Neuronal stem cell (in vitro differentiated cells): Measurements from ENCODE around the gene DMD.

Experiments
- DNase-seq: peaks from one replicate; pipeline ENCODE4 v3.0.0-alpha.2; 2013; ENCODE audit warnings: low spot score
- H2AFZ ChIP-seq: one replicate; pipeline ENCODE4 v1.6.1; 2013; ENCODE audit warnings: mild to moderate bottlenecking, low read length, inconsistent platforms
- H2AK5ac ChIP-seq: 2 replicates; pipeline ENCODE4 v1.6.1; 2013; ENCODE audit warnings: low read depth, mild to moderate bottlenecking, inconsistent platforms, low read length, moderate library complexity, mixed read lengths
- H2BK120ac ChIP-seq: 2 replicates; pipeline ENCODE4 v1.6.1; 2013; ENCODE audit warnings: low read depth, mild to moderate bottlenecking, inconsistent platforms, low read length, moderate library complexity, mixed read lengths
- H2BK12ac ChIP-seq: one replicate; pipeline ENCODE4 v1.6.1; 2013; ENCODE audit warnings: low read length, inconsistent platforms
- H2BK15ac ChIP-seq: 2 replicates; pipeline ENCODE4 v1.6.1; 2013; ENCODE audit warnings: mild to moderate bottlenecking, low read length, inconsistent platforms, mixed read lengths
- H2BK5ac ChIP-seq: one replicate; pipeline ENCODE4 v1.6.1; 2013; ENCODE audit warnings: inconsistent platforms, mild to moderate bottlenecking, low read length, moderate library complexity
- H3K14ac ChIP-seq: one replicate; pipeline ENCODE4 v1.6.1; 2013; ENCODE audit warnings: low read length, inconsistent platforms
- H3K18ac ChIP-seq: 2 replicates; pipeline ENCODE4 v1.6.1; 2013; ENCODE audit warnings: low read length, inconsistent platforms
- H3K23ac ChIP-seq: 2 replicates; pipeline ENCODE4 v1.6.1; 2013; ENCODE audit warnings: low read depth, mild to moderate bottlenecking, mixed read lengths, low read length, inconsistent platforms; ENCODE audit not compliant: poor library complexity
- H3K27ac ChIP-seq: replicated peaks from 3 replicates; pipeline ENCODE4 v1.5.1; 2013; ENCODE audit warnings: low read length, inconsistent platforms
- H3K27me3 ChIP-seq, 3 experiments: 2 replicates each; pipeline ENCODE4 v1.6.1; 2013; ENCODE audit warnings: low read length in 3 of 3, mild to moderate bottlenecking in 2 of 3, inconsistent platforms in 1 of 3, low read depth in 1 of 3, mixed read lengths in 1 of 3, moderate library complexity in 1 of 3; ENCODE audit not compliant: control insufficient read depth in 3 of 3, insufficient read depth in 3 of 3
- H3K36me3 ChIP-seq, 2 donors: replicated peaks in 1 of 2; 2 replicates each; pipeline ENCODE4 v1.6.1; 2013; ENCODE audit warnings: low read length in 2 of 2; ENCODE audit not compliant: control insufficient read depth in 2 of 2, insufficient read depth in 2 of 2
- H3K4ac ChIP-seq: 2 replicates; pipeline ENCODE4 v1.6.1; 2013; ENCODE audit warnings: inconsistent platforms, mild to moderate bottlenecking, low read length, moderate library complexity
- H3K4me1 ChIP-seq, 2 donors: 1 replicate in 1 of 2; 2 replicates in 1 of 2; pipeline ENCODE4 v1.6.1; 2013; ENCODE audit warnings: low read length in 2 of 2, low read depth in 1 of 2; ENCODE audit not compliant: control insufficient read depth in 2 of 2, insufficient read depth in 1 of 2
- H3K4me2 ChIP-seq: one replicate; pipeline ENCODE4 v1.6.1; 2013; ENCODE audit warnings: mild to moderate bottlenecking, low read length, inconsistent platforms; ENCODE audit not compliant: insufficient read depth, poor library complexity, severe bottlenecking
- H3K4me3 ChIP-seq, 2 donors: 2 replicates each; pipeline ENCODE4 v1.5.1; 2013; ENCODE audit warnings: low read length in 2 of 2, mild to moderate bottlenecking in 2 of 2, inconsistent platforms in 1 of 2, moderate library complexity in 1 of 2
- H3K79me1 ChIP-seq: one replicate; pipeline ENCODE4 v1.6.1; 2013; ENCODE audit warnings: low read depth, mild to moderate bottlenecking, inconsistent platforms, low read length, moderate library complexity
- H3K9ac ChIP-seq: one replicate; pipeline ENCODE4 v1.6.1; 2013; ENCODE audit warnings: mild to moderate bottlenecking, low read depth, low read length, inconsistent platforms; ENCODE audit not compliant: poor library complexity
- H3K9me3 ChIP-seq, 2 donors: replicated peaks in 1 of 2; 2 replicates each; pipeline versions ENCODE3 to v1.6.1; 2013; ENCODE audit warnings: low read length in 2 of 2, mild to moderate bottlenecking in 2 of 2, inconsistent platforms in 1 of 2, low read depth in 1 of 2, mixed read lengths in 1 of 2, moderate library complexity in 1 of 2; ENCODE audit not compliant: control insufficient read depth in 2 of 2, insufficient read depth in 1 of 2
- H4K8ac ChIP-seq: one replicate; pipeline ENCODE4 v1.6.1; 2013; ENCODE audit warnings: low read depth, mild to moderate bottlenecking, inconsistent platforms, low read length, moderate library complexity
- H4K91ac ChIP-seq: one replicate; pipeline ENCODE4 v1.6.1; 2013; ENCODE audit warnings: low read length, low read depth, mild to moderate bottlenecking, inconsistent platforms; ENCODE audit not compliant: poor library complexity
- WGBS, 2 donors: extraction: QIAGEN DNeasy Blood & Tissue Kit; methylation state at CpG; one replicate each; pipeline ENCODE4 v1.1.7; 2013; ENCODE audit warnings: missing lambda C conversion rate in 2 of 2, mixed read lengths in 1 of 2; ENCODE audit not compliant: insufficient read length in 2 of 2, insufficient replicate concordance in 1 of 2; ENCODE audit errors: extremely low coverage in 2 of 2; 5-methylcytosine and 5-hydroxymethylcytosine counted together

The DMD gene

GRCh38 chrX:32847921-32848320 lies 363.4 kb downstream of the DMD start:
- no peak overlapping the region for H3K18ac ChIP-seq
- H3K4me3 ChIP-seq, result no peak overlapping the region
- no peak overlapping the region for H2AK5ac ChIP-seq
- H3K9me3 ChIP-seq, result no peaks in the 10 kb centered on the region
- H3K36me3 ChIP-seq, result no peaks in the 10 kb centered on the region
- no peak for DNase-seq
- H3K4me1 ChIP-seq, result no peaks in the 10 kb centered on the region
- no peak overlapping the region for H4K91ac ChIP-seq
- H2AFZ ChIP-seq, result no peak overlapping the region
- H3K4ac ChIP-seq, result no peak overlapping the region
- H3K27ac ChIP-seq, result no peak overlapping the region
- H3K23ac ChIP-seq, result no peak overlapping the region
- no peak overlapping the region for H3K9ac ChIP-seq
- no peak overlapping the region for H3K14ac ChIP-seq
- no peak overlapping the region for H2BK120ac ChIP-seq
- no peak overlapping the region for H2BK5ac ChIP-seq
- H3K79me1 ChIP-seq, result no peaks in the 10 kb centered on the region
- no peak overlapping the region for H4K8ac ChIP-seq
- H3K27me3 ChIP-seq, result peaks cover 0 to 22% (median 0%) of the 10 kb centered on the region in 3 experiments
- H2BK15ac ChIP-seq, result no peak overlapping the region
- H3K4me2 ChIP-seq, result no peak overlapping the region
- no CpG with 5 or more reads among the region's 5 CpGs for WGBS, 2 donors
- no peak overlapping the region for H2BK12ac ChIP-seq

DNA sequence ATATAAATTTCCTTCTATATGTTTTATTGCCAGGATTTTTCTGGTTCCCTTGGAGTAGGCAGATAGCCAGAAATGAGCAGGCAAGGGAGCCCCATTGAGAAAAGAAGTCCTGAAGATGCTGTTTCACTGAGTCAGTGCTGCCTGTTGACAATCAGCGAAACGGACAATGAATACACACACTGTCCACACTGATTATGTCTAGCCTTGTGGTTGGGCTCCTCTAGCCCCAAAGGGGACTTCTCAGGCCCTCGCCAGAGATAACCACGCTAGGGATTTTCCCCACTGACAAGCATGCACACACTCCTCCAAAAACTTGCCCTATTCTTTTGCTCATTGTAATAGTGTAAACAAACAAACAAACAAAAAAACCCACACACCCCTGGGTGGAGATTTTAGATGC lies 369.3 kb downstream of the DMD start:
- H2AK5ac ChIP-seq, result no peak overlapping the region
- no peak overlapping the region for H2BK5ac ChIP-seq
- H3K4me2 ChIP-seq, result no peak overlapping the region
- no peaks in the 10 kb centered on the region for H3K4me1 ChIP-seq
- WGBS, 2 donors, result no CpG with 5 or more reads among the region's 4 CpGs
- no peak overlapping the region for H4K8ac ChIP-seq
- no peak for DNase-seq
- H2AFZ ChIP-seq, result no peak overlapping the region
- no peak overlapping the region for H3K4ac ChIP-seq
- no peak overlapping the region for H2BK12ac ChIP-seq
- no peaks in the 10 kb centered on the region for H3K79me1 ChIP-seq
- H3K27ac ChIP-seq, result no peak overlapping the region
- H3K9me3 ChIP-seq, result no peaks in the 10 kb centered on the region
- no peak overlapping the region for H3K9ac ChIP-seq
- peaks cover 0 to 7% (median 0%) of the 10 kb centered on the region in 3 experiments for H3K27me3 ChIP-seq
- no peak overlapping the region for H3K23ac ChIP-seq
- no peak overlapping the region for H3K18ac ChIP-seq
- no peak overlapping the region for H2BK120ac ChIP-seq
- no peak overlapping the region for H3K4me3 ChIP-seq
- H3K14ac ChIP-seq, result no peak overlapping the region
- H3K36me3 ChIP-seq, result no peaks in the 10 kb centered on the region
- no peak overlapping the region for H2BK15ac ChIP-seq
- H4K91ac ChIP-seq, result no peak overlapping the region

DNA sequence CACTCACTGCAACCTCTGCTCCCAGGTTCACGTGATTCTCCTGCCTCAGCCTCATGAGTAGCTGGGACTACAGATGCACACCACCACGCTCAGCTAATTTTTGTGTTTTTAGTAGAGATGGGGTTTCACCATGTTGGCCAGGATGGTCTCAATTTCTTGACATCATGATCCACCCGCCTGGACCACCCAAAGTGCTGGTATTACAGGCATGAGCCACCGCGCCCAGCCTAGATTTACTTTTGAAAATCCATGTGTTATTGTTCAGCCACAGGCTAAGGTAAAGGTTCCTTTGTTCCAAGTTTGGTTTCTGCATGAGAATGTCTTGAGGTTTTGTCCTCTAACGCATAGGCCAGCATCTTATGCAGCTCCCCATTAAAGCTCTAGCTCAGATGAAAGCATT lies 371.6 kb downstream of the DMD start:
- Histone ChIP-seq H2AK5ac (no peak overlapping the region), H3K4me2 (no peak overlapping the region), H2BK120ac (no peak overlapping the region), H3K14ac (no peak overlapping the region), H3K4me3 (no peak overlapping the region), H2BK15ac (no peak overlapping the region), H3K9ac (no peak overlapping the region), H3K9me3 (no peaks in the 10 kb centered on the region), H3K4me1 (no peaks in the 10 kb centered on the region), H3K27ac (no peak overlapping the region), H2AFZ (no peak overlapping the region), H3K23ac (no peak overlapping the region), H3K4ac (no peak overlapping the region), H2BK5ac (no peak overlapping the region), H2BK12ac (no peak overlapping the region), H4K8ac (no peak overlapping the region), H3K36me3 (no peaks in the 10 kb centered on the region), H4K91ac (no peak overlapping the region), H3K79me1 (no peaks in the 10 kb centered on the region), H3K18ac (no peak overlapping the region), H3K27me3 (peaks cover 0 to under 1% (median 0%) of the 10 kb centered on the region in 3 experiments)
- DNase-seq, result no peak
- WGBS, 2 donors, result no CpG with 5 or more reads among the region's 6 CpGs

GRCh38 chrX:32825009-32825408 lies 386.3 kb downstream of the DMD start:
- H3K4me3 ChIP-seq, result no peak overlapping the region
- no peak overlapping the region for H2AK5ac ChIP-seq
- no peak overlapping the region for H2BK12ac ChIP-seq
- H4K91ac ChIP-seq, result no peak overlapping the region
- no CpG with 5 or more reads among the region's 2 CpGs for WGBS, 2 donors
- no peak overlapping the region for H2AFZ ChIP-seq
- H3K9ac ChIP-seq, result no peak overlapping the region
- H3K36me3 ChIP-seq, result no peaks in the 10 kb centered on the region
- H2BK15ac ChIP-seq, result no peak overlapping the region
- H2BK5ac ChIP-seq, result no peak overlapping the region
- no peaks in the 10 kb centered on the region for H3K79me1 ChIP-seq
- no peak overlapping the region for H3K4me2 ChIP-seq
- no peak overlapping the region for H3K27ac ChIP-seq
- no peak overlapping the region for H3K14ac ChIP-seq
- H3K4ac ChIP-seq, result no peak overlapping the region
- no peaks in the 10 kb centered on the region for H3K27me3 ChIP-seq
- H2BK120ac ChIP-seq, result no peak overlapping the region
- no peak overlapping the region for H3K23ac ChIP-seq
- no peak for DNase-seq
- no peak overlapping the region for H3K18ac ChIP-seq
- no peaks in the 10 kb centered on the region for H3K4me1 ChIP-seq
- no peak overlapping the region for H4K8ac ChIP-seq
- H3K9me3 ChIP-seq, result no peaks in the 10 kb centered on the region
